Endothelial cell of umbilical vein (primary cell): ENCODE results near the gene PWP1. TPM values are rescaled to one million over a fixed set of nuclear protein-coding genes. Genes with fewer than 3 reads are reported as not detected.
A peak's percentile ranks its signal among the peaks of the same experiment; 100 is the strongest.

Experiments
- BruUV-seq: library from RNA; stranded (reverse); fragments of 400-500 nt; replicated peaks from 2 replicates; lab custom pipeline; 2021; lab: Mats Ljungman, UMichigan
- CTCF ChIA-PET: fragments of 300-600, 350-600 bp; sonication (Branson Sonifier 250); formaldehyde crosslinking; loops from one replicate; lab custom pipeline; 2021; ENCODE audit warnings: antibody characterized with exemption, inconsistent platforms; lab: Charles Lee
- POLR2A ChIA-PET: fragments of 300-600, 350-600 bp; sonication (Branson Sonifier 250); formaldehyde crosslinking; loops from one replicate; lab custom pipeline; 2021; ENCODE audit warnings: antibody characterized with exemption, inconsistent platforms; lab: Charles Lee
- DNase-seq: peaks from one replicate; pipeline ENCODE4 v3.0.0-alpha.2; 2011; ENCODE audit warnings: low read depth, low spot score
- FAIRE-seq: peaks from 2 replicates; lab custom pipeline; 2011; peaks lifted over from hg19 to GRCh38; lab: Jason Lieb, UNC
- H2AFZ ChIP-seq: 2 replicates; pipeline ENCODE4 v1.6.0; 2012; ENCODE audit warnings: low read depth, low read length, control low read depth, inconsistent platforms
- H3K27ac ChIP-seq: 2 replicates; pipeline ENCODE4 v1.5.1; 2011; ENCODE audit warnings: low read depth, mild to moderate bottlenecking, control low read depth, low read length, moderate library complexity; ENCODE audit not compliant: insufficient read depth
- H3K27me3 ChIP-seq, 2 experiments: 2 replicates each; pipeline versions ENCODE4 v1.6.0 to v1.6.1; 2011; ENCODE audit warnings: low read length in 2 of 2, mixed read lengths in 1 of 2; ENCODE audit not compliant: control insufficient read depth in 2 of 2, insufficient read depth in 2 of 2
- H3K36me3 ChIP-seq, 2 experiments: 2 replicates in 1 of 2; 3 replicates in 1 of 2; pipeline ENCODE4 v1.5.1; 2011; ENCODE audit warnings: low read length in 2 of 2, mild to moderate bottlenecking in 1 of 2, moderate library complexity in 1 of 2; ENCODE audit not compliant: control insufficient read depth in 2 of 2, insufficient read depth in 2 of 2; ENCODE audit errors: extremely low read depth in 1 of 2
- H3K4me1 ChIP-seq: 3 replicates; pipeline ENCODE4 v1.5.1; 2011; ENCODE audit warnings: mild to moderate bottlenecking, low read length; ENCODE audit not compliant: control insufficient read depth, insufficient read depth; ENCODE audit errors: extremely low read depth
- H3K4me2 ChIP-seq: 2 replicates; pipeline ENCODE4 v1.6.1; 2011; ENCODE audit warnings: low read length, control low read depth, mixed read lengths; ENCODE audit not compliant: insufficient read depth
- H3K4me3 ChIP-seq, 3 experiments: fragments of 200-600 bp in 1 of 3; sonication (generic), shearing (Covaris generic) in 1 of 3; replicated peaks in 1 of 3; 2 replicates each; pipeline ENCODE4 v1.5.1; 2011 to 2016; ENCODE audit warnings: control low read depth in 3 of 3, low read length in 3 of 3, mild to moderate bottlenecking in 2 of 3, inconsistent platforms in 1 of 3, low read depth in 1 of 3, moderate library complexity in 1 of 3; ENCODE audit not compliant: insufficient read depth in 1 of 3
- H3K79me2 ChIP-seq: 2 replicates; pipeline ENCODE4 v1.6.0; 2012; ENCODE audit warnings: low read length, inconsistent platforms; ENCODE audit not compliant: control insufficient read depth, insufficient read depth
- H3K9ac ChIP-seq: replicated peaks from 2 replicates; pipeline ENCODE3; 2011; ENCODE audit warnings: low read length, control low read depth; ENCODE audit not compliant: insufficient read depth; ENCODE audit errors: extremely low read depth
- H3K9me1 ChIP-seq: replicated peaks from 3 replicates; pipeline ENCODE4 v1.6.0; 2011; ENCODE audit warnings: mild to moderate bottlenecking, low read length; ENCODE audit not compliant: control insufficient read depth, insufficient read depth; ENCODE audit errors: extremely low read depth
- H3K9me3 ChIP-seq: replicated peaks from 2 replicates; pipeline ENCODE4 v1.5.1; 2012; ENCODE audit warnings: low read length, inconsistent platforms; ENCODE audit not compliant: control insufficient read depth, insufficient read depth
- H4K20me1 ChIP-seq: replicated peaks from 2 replicates; pipeline ENCODE3; 2011; ENCODE audit warnings: mild to moderate bottlenecking, low read length; ENCODE audit not compliant: control insufficient read depth, insufficient read depth; ENCODE audit errors: extremely low read depth
- CTCF ChIP-seq, 2 donors: IDR thresholded peaks; 1 replicate in 1 of 2; 2 replicates in 1 of 2; pipeline ENCODE4 v1.5.1; 2011; ENCODE audit warnings: low read length in 2 of 2, mild to moderate bottlenecking in 2 of 2, moderate library complexity in 2 of 2, control low read depth in 1 of 2, inconsistent platforms in 1 of 2, low read depth in 1 of 2; ENCODE audit not compliant: insufficient read depth in 1 of 2; ENCODE audit errors: extremely low read depth in 1 of 2
- EZH2 ChIP-seq: IDR thresholded peaks from 2 replicates; pipeline ENCODE4 v1.6.1; 2012; ENCODE audit warnings: borderline replicate concordance, low read depth, mild to moderate bottlenecking, moderate library complexity, low read length, inconsistent platforms; ENCODE audit not compliant: severe bottlenecking
- FOS ChIP-seq: IDR thresholded peaks from 2 replicates; pipeline ENCODE4 v1.6.1; 2011; ENCODE audit warnings: mild to moderate bottlenecking, low read length, moderate library complexity, borderline replicate concordance; ENCODE audit not compliant: insufficient read depth
- GATA2 ChIP-seq: IDR thresholded peaks from 2 replicates; pipeline ENCODE4 v1.7.0; 2011; ENCODE audit warnings: low read depth, mild to moderate bottlenecking, moderate library complexity, mixed read lengths, low read length; ENCODE audit not compliant: insufficient read length, insufficient read depth
- JUN ChIP-seq: IDR thresholded peaks from 2 replicates; pipeline ENCODE4 v1.6.1; 2011; ENCODE audit warnings: borderline replicate concordance, low read depth; ENCODE audit not compliant: insufficient read length, insufficient read depth
- MAX ChIP-seq: IDR thresholded peaks from 2 replicates; pipeline ENCODE4 v1.6.1; 2011; ENCODE audit not compliant: insufficient read depth, insufficient read length
- MYC ChIP-seq: IDR thresholded peaks from one replicate; pipeline ENCODE4 v1.6.1; 2011; ENCODE audit warnings: mild to moderate bottlenecking, low read depth, low read length
- POLR2A ChIP-seq: IDR thresholded peaks from 2 replicates; pipeline ENCODE4 v1.6.1; 2012; ENCODE audit warnings: low read depth, mild to moderate bottlenecking, control low read depth, low read length
- POLR2AphosphoS5 ChIP-seq: IDR thresholded peaks from 2 replicates; pipeline ENCODE4 v1.6.1; 2012; ENCODE audit warnings: low read depth, mild to moderate bottlenecking, control low read depth, low read length, moderate library complexity; ENCODE audit not compliant: insufficient read depth
- dilution Hi-C: fragments of 300-500 bp; cut with MboI; formaldehyde crosslinking; loops from one replicate; pipeline ENCODE4 v1.15.0; 2019; ENCODE audit warnings: low sequenced_read_pairs; ENCODE audit not compliant: extremely low pct_ligation_motif_present
- intact Hi-C: fragments of 100-400 bp; cut with micrococcal nuclease; formaldehyde crosslinking; loops from one replicate; pipeline ENCODE4 v1.10.0; 2022
- polyA plus RNA-seq, 4 experiments: library from polyadenylated mRNA; depleted of rRNA in 3 of 4; stranded (reverse) in 3 of 4; unstranded in 1 of 4; fragments of >200 nt; gene quantifications; 2 replicates each; pipeline versions ENCODE4 v1.2.1 to v1.2.3, GENCODE V29; 2011 to 2012; ENCODE audit warnings: missing spikeins in 1 of 4
- total RNA-seq: library from RNA; stranded (reverse); gene quantifications from 2 replicates; pipeline ENCODE4 v1.2.3, GENCODE V29; 2021

PWP1 gene
- total and polyA plus RNA-seq, 2 donors (not counting 3 experiments of a cell fraction or from before 2014, with no cell fraction given), result 70.8 to 154 TPM

- no peaks in the 10 kb centered on the region for H3K9me1 ChIP-seq
- no peak overlapping the region for H3K4me2 ChIP-seq
- no peak overlapping the region for H3K9ac ChIP-seq
- H4K20me1 ChIP-seq, result no peaks in the 10 kb centered on the region
- H3K79me2 ChIP-seq, result no peaks in the 10 kb centered on the region
- H3K9me3 ChIP-seq, result no peaks in the 10 kb centered on the region
- CTCF ChIA-PET, result interaction anchor here (1.0 kb wide), 1 partner anchor 11 kb away, joined by 3 read pairs; no protein-coding TSS in a partner anchor
- H3K27me3 ChIP-seq, result no peaks in the 10 kb centered on the region
- POLR2A ChIA-PET, result no interaction called here
- no peak overlapping the region for H2AFZ ChIP-seq
- peaks cover 9% of the 10 kb centered on the region for H3K4me1 ChIP-seq
- DNase-seq, result peak; percentile 7
- TF ChIP-seq POLR2AphosphoS5 (no peak), CTCF (IDR thresholded peaks at IDR 0.05; ENCODE audit: extremely low read depth in 1 of 2, insufficient read depth in 1 of 2, low read depth in 1 of 2, low read length in 2 of 2) (no peak), EZH2 (no peak), POLR2A (no peak), MYC (no peak), JUN (no peak), MAX (no peak), GATA2 (no peak), FOS (no peak)
- no peak overlapping the region for H3K4me3 ChIP-seq
- no peak for FAIRE-seq
- intact Hi-C loops, result no loop called here
- no TSS peak for BruUV-seq
- dilution Hi-C loops, result no loop called here
- H3K27ac ChIP-seq, result no peak overlapping the region
- H3K36me3 ChIP-seq, result peaks cover 14 to 18% of the 10 kb centered on the region in 2 experiments
Observed at GRCh38 chr12:107732365-107732764, 46.8 kb downstream of the PWP1 start.
